Stimulated activated CD8-positive, alpha-beta memory T cell treated with anti-CD3 and anti-CD28 coated beads, Interleukin-7, amount 100 ng/mL, for 4 hours (primary cell): Measurements from ENCODE around the gene MSI1.

Experiments
- DNase-seq, 2 donors: peaks; one replicate each; pipeline ENCODE4 v3.0.0-alpha.2; 2020; ENCODE audit warnings: low read depth in 2 of 2

The MSI1 gene

GRCh38 chr12:120377611-120378010 lies 8.6 kb upstream of the MSI1 start:
- no peak for DNase-seq

- DNase-seq = no peak
Measured at GRCh38 chr12:120376934-120377572, 8.1 kb upstream of the MSI1 start.

GRCh38 chr12:120376416-120376815 lies 7.5 kb upstream of the MSI1 start:
- no peak for DNase-seq

GRCh38 chr12:120376009-120376408 lies 7.0 kb upstream of the MSI1 start:
- DNase-seq = no peak

- DNase-seq = no peak
Measured at GRCh38 chr12:120373683-120374082, 4.7 kb upstream of the MSI1 start.

GRCh38 chr12:120370343-120371243 lies 1.6 kb upstream of the MSI1 start:
- DNase-seq = no peak

GRCh38 chr12:120369603-120370342 lies 809 bp upstream of the MSI1 start:
- no peak for DNase-seq

- DNase-seq = no peak
Measured at GRCh38 chr12:120367924-120368788, 808 bp downstream of the MSI1 start.

GRCh38 chr12:120367233-120367923 lies 1.6 kb downstream of the MSI1 start:
- DNase-seq = no peak

GRCh38 chr12:120366845-120367232 lies 2.1 kb downstream of the MSI1 start:
- DNase-seq = no peak

- DNase-seq = no peak
Measured at GRCh38 chr12:120366341-120366705, 2.6 kb downstream of the MSI1 start.

- no peak for DNase-seq
Measured at GRCh38 chr12:120365675-120366340, 3.2 kb downstream of the MSI1 start.

GRCh38 chr12:120364487-120364886 lies 4.5 kb downstream of the MSI1 start:
- no peak for DNase-seq

GRCh38 chr12:120363274-120363855 lies 5.6 kb downstream of the MSI1 start:
- DNase-seq = no peak

- no peak for DNase-seq
Measured at GRCh38 chr12:120362516-120363273, 6.3 kb downstream of the MSI1 start.

GRCh38 chr12:120361506-120362208 lies 7.3 kb downstream of the MSI1 start:
- no peak for DNase-seq

GRCh38 chr12:120359128-120359527 lies 9.8 kb downstream of the MSI1 start:
- DNase-seq = no peak

GRCh38 chr12:120358412-120359100 lies 10.4 kb downstream of the MSI1 start:
- DNase-seq = no peak
